Breast epithelium (tissue), 3 donors: ENCODE data around the gene UBE2U.

Experiments
- CTCF ChIP-seq, 3 donors: fragments of 450-650 bp; IDR thresholded peaks; one replicate each; pipeline ENCODE4 v1.5.1; 2016 to 2017; ENCODE audit warnings: antibody characterized with exemption in 3 of 3, mild to moderate bottlenecking in 3 of 3, moderate library complexity in 3 of 3
- POLR2A ChIP-seq: fragments of 450-650 bp; IDR thresholded peaks from one replicate; pipeline ENCODE4 v1.6.1; 2016; ENCODE audit warnings: antibody characterized with exemption, mild to moderate bottlenecking, moderate library complexity
- POLR2AphosphoS5 ChIP-seq, 3 donors: sonication (generic); formaldehyde crosslinking; IDR thresholded peaks; one replicate each; pipeline ENCODE4 v1.6.1; 2017; ENCODE audit warnings: antibody characterized with exemption in 3 of 3

- TF ChIP-seq CTCF (IDR thresholded peaks at IDR 0.05) (no peak), POLR2A (no peak), POLR2AphosphoS5 (IDR thresholded peaks at IDR 0.05) (no peak)
These were observed 36.8 kb upstream of the UBE2U start for GRCh38 chr1:64166629-64167028.
